SJCRH30 (cell line): ENCODE data around the gene MRPL40. TPM values are rescaled to one million over a fixed set of nuclear protein-coding genes. Genes with fewer than 3 reads are reported as not detected.
A peak's percentile ranks its signal among the peaks of the same experiment; 100 is the strongest.

Experiments used
- DNase-seq, 2 experiments: peaks; one replicate each; pipeline ENCODE4 v3.0.0-alpha.2; 2015 to 2020
- H3K27ac ChIP-seq: fragments of 250-450 bp; sonication (Bioruptor Pico); 2 replicates; pipeline ENCODE4 v1.5.1; 2020; ENCODE audit warnings: mild to moderate bottlenecking, moderate library complexity
- H3K27me3 ChIP-seq: fragments of 250-450 bp; sonication (Bioruptor Pico); 2 replicates; pipeline ENCODE4 v1.5.1; 2020; ENCODE audit warnings: mild to moderate bottlenecking, moderate library complexity
- H3K36me3 ChIP-seq: fragments of 250-450 bp; sonication (Bioruptor Pico); 2 replicates; pipeline ENCODE4 v1.5.1; 2020; ENCODE audit warnings: mild to moderate bottlenecking, moderate library complexity
- H3K4me1 ChIP-seq: fragments of 250-450 bp; sonication (Bioruptor Pico); 2 replicates; pipeline ENCODE4 v1.5.1; 2020; ENCODE audit warnings: mild to moderate bottlenecking, moderate library complexity
- H3K4me3 ChIP-seq: fragments of 250-450 bp; sonication (Bioruptor Pico); 2 replicates; pipeline ENCODE4 v1.5.1; 2020; ENCODE audit warnings: mild to moderate bottlenecking, moderate library complexity
- H3K9me3 ChIP-seq: fragments of 250-450 bp; sonication (Bioruptor Pico); replicated peaks from 2 replicates; pipeline ENCODE4 v1.5.1; 2020; ENCODE audit warnings: mild to moderate bottlenecking, moderate library complexity
- total RNA-seq: library from RNA; depleted of rRNA; stranded (reverse); fragments of >200 nt; shearing (Covaris generic); gene quantifications from 2 replicates; pipeline ENCODE4 v1.2.3, GENCODE V29; 2014; rRNA removed

MRPL40 gene
- total RNA-seq, result 51.5 and 55.7 TPM in 2 replicates

DNA sequence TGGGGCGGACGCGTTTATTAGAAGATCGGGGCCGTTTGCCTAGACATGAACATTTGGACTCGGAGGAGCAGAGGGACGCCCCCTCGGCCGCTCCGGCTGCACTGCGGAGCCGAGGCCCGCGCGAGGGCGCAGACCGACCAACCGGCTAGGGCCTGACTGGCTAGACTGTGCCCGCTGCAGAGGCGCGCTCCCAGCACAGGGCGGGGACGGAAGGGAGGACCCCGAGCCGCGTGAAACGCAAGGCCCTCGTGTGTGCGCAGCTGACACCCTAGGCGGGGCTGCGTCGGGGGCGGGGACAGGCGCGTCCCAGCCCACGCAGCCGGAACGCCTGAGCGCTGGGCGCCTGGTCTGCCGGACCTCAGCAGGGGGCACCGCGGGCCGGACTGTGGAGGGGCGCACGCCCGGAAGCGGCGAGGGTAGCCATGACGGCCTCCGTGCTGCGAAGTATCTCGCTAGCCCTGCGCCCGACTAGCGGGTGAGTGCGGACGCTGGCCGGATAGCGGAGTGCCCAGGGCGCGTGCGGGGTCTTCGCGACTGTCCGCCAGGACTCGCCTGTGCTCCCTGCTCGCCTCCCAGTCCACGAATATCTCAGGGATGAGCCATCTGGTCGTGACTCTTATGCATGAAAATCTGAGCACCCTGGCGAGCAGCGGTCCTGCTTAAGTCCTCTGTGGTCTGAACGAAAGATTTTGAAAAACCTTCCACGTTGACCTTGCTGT lies at the start of gene MRPL40:
Gene MRPL40, plus strand, starts transcription at position 413 of the 719 bp plus-strand sequence. Its CDS starts 10 bp downstream, at position 423.
- DNase-seq, result peak; percentile 95 to 96
- Histone ChIP-seq H3K4me1 (peaks cover 6% of the 10 kb centered on the region; the same call in 1 of the 2 replicates), H3K4me3 (peak within 1 kb of the TSS; percentile 83), H3K9me3 (no peaks in the 10 kb centered on the region), H3K36me3 (peaks cover 5% of the 10 kb centered on the region), H3K27me3 (no peaks in the 10 kb centered on the region), H3K27ac (peak within 1 kb of the TSS; percentile 93)

DNA sequence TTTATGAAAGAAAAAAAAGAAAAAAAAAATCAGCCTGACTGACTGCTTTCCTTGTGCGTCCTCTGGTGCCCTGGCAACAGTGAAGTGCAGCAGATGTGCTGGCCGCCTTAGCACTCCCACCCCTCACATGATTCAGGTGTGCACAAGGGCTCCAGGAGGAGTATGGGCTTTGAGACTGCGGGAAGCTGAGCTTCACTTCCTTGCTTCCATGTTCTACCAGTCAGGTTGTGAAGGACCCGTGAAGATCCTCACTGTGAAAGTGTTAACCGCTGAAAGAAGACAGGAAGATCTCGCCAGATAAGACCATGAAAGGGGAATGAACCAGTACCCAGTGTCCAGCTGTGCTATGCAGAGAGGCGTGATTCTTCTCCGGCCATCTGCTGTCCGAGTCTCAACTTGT lies 49.1 kb upstream of the MRPL40 start:
- H3K36me3 ChIP-seq, result peaks cover 44% of the 10 kb centered on the region
- DNase-seq, result no peak
- no peak overlapping the region for H3K27ac ChIP-seq
- no peaks in the 10 kb centered on the region for H3K27me3 ChIP-seq
- no peaks in the 10 kb centered on the region for H3K4me1 ChIP-seq
- H3K4me3 ChIP-seq, result no peak overlapping the region
- H3K9me3 ChIP-seq, result no peaks in the 10 kb centered on the region

DNA sequence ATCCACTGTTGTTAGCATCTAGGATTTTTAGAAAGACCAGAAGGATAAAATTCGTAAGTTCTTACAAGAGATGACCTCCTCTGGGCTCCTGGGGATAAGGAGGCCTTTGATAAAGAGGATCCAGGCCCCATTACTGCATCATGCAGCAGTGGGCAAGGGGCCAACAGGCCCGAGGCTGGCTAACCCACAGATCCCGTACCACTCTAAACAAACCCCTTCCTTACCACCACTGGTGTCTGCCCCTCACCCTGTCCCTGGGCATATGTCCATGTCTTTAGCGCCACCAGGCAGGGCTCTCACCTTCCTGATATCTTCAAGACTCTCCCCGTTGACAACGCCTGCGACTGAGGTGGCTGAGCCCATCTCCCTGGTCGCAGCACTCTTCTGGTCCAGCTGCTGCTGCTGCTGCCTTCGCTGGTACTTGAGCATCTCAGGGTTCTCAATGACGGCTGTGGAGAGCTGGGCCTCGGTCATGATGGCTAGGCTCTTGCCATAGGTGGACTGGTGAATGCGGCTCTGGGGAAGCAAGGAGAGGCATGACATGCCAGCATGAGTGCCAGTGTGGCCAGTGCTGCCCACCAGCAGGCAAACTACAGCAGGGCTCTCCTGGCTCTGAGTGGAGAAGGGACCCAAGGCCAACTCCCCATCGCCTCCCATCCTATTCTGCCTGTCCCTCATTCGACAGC lies 47.0 kb upstream of the MRPL40 start:
- Histone ChIP-seq H3K9me3 (no peaks in the 10 kb centered on the region), H3K4me3 (no peak overlapping the region), H3K4me1 (no peaks in the 10 kb centered on the region), H3K36me3 (peaks cover 51% of the 10 kb centered on the region), H3K27me3 (no peaks in the 10 kb centered on the region), H3K27ac (no peak overlapping the region)
- no peak for DNase-seq

DNA sequence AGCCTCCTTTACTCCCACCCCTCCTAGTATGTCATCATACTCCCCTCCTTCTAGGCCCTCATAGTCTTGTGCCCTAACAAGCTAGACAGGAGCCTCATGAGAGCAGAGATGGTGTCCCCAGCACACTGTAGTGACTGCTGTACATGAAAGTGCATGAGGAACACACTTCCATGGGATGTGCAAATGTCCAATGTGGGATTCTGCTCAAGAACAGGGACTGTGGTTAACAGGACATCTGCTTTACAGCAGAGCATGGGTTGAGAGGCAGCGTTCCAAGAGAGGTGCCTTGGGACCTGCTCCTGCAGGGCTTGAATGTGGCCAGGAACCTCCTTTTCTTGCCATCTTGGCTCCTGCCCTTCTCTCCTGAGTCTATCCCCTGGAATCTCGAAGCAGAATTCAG lies 46.1 kb upstream of the MRPL40 start:
- no peaks in the 10 kb centered on the region for H3K27me3 ChIP-seq
- H3K4me1 ChIP-seq, result no peaks in the 10 kb centered on the region
- no peaks in the 10 kb centered on the region for H3K9me3 ChIP-seq
- H3K27ac ChIP-seq, result no peak overlapping the region
- peaks cover 53% of the 10 kb centered on the region for H3K36me3 ChIP-seq
- H3K4me3 ChIP-seq, result no peak overlapping the region
- no peak for DNase-seq

DNA sequence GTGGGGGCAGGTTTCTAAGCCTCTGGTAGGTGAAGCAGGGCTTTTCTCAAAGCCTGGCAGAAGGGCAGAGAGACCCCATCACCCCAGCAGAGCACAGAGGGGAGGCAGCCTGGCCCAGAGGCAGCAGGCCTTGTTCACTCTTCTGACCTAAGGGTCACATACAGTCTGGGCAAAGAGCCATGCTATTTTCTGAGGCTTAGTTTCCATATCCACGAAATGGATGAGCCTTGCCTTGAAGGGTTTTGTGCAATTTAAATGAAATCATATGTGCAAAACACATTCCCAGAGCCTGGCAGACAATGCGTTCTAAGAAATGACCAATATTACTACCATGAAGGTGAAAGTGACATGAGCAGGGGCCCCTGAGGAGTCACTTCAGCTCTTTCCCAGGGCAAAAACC lies 45.3 kb upstream of the MRPL40 start:
- Histone ChIP-seq H3K36me3 (peaks cover 53% of the 10 kb centered on the region), H3K27ac (no peak overlapping the region), H3K4me1 (no peaks in the 10 kb centered on the region), H3K9me3 (no peaks in the 10 kb centered on the region), H3K27me3 (no peaks in the 10 kb centered on the region), H3K4me3 (no peak overlapping the region)
- DNase-seq, result no peak

DNA sequence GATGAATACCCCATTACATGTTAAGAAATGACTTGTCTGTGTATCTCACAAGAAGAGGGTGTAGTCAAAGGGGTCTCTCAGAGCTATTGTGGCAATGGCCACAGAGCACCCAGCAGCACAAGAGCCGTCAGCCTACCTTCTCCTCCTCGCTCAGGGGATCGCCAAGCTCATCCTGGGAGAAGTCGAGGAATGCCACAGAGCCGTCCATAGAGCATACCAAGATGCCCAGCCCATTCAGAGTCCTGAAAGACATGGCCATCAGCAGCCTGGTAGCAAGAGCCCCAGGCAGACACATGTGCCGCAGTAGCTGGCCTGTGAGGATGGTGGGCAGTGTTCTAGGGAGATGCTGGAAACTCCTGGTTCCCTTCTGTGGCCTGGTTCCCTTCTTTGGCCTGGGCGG lies 44.8 kb upstream of the MRPL40 start:
- Histone ChIP-seq H3K27me3 (no peaks in the 10 kb centered on the region), H3K27ac (no peak overlapping the region), H3K36me3 (peaks cover 56% of the 10 kb centered on the region), H3K4me1 (no peaks in the 10 kb centered on the region), H3K9me3 (no peaks in the 10 kb centered on the region), H3K4me3 (no peak overlapping the region)
- DNase-seq, result no peak

DNA sequence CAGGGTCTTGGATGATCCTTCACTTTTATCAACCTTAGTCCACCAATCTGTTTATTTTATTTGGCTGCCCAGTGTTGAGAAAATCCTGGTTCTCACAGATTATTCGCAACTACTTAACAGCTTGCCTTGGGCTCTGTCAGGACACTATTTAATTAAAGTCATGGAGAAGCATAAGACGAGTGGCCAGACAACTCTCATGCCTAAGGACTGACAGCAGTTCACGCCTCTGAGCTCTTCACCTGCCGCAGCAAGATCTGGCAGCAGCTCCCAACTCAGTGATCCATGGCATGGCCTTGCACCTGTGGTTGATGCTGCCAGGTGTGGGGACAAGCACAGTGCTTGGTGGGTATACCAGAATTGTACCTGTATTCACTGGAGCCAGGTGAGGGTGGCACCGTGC lies 38.6 kb upstream of the MRPL40 start:
- no peak overlapping the region for H3K27ac ChIP-seq
- H3K27me3 ChIP-seq, result no peaks in the 10 kb centered on the region
- no peak overlapping the region for H3K4me3 ChIP-seq
- H3K9me3 ChIP-seq, result no peaks in the 10 kb centered on the region
- peaks cover 49% of the 10 kb centered on the region for H3K36me3 ChIP-seq
- H3K4me1 ChIP-seq, result no peaks in the 10 kb centered on the region
- no peak for DNase-seq

DNA sequence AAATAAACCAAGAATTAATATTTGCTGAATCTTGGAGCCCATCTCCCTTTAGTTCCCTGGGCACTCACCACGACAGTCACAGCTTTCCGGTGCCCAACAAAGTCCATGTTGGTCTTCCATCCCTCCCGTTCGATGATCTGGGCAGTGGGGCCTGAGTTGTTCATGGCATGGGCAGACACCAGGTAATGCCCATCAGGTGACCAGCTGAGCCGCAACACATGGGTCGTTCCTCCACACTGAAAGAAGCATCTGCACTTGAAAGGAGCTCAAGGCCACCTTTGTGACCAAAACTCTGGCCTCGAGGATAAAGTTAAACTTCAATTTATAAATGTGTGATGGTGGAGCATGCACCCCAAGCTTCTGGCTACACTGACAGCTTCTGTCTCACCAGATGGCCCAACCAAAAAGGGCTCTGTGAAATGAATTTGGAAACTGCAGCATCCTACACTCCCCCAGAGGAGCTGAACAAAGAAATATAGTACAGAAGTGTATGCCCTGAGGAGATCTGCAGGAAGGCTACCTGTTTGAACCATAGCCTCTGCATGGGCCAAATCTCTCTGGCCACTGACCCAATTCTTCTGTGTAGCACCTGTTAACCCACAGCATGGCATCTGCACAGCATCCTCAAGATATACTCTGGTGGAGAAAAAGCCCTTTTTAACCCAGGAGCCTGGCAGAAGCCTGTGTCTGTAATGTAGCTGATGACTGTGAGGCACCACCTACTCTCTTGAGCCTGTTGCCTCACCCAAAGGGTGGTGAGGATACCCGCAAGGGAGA lies 37.9 kb upstream of the MRPL40 start:
- H3K27ac ChIP-seq, result no peak overlapping the region
- H3K36me3 ChIP-seq, result peaks cover 44% of the 10 kb centered on the region
- H3K9me3 ChIP-seq, result no peaks in the 10 kb centered on the region

DNA sequence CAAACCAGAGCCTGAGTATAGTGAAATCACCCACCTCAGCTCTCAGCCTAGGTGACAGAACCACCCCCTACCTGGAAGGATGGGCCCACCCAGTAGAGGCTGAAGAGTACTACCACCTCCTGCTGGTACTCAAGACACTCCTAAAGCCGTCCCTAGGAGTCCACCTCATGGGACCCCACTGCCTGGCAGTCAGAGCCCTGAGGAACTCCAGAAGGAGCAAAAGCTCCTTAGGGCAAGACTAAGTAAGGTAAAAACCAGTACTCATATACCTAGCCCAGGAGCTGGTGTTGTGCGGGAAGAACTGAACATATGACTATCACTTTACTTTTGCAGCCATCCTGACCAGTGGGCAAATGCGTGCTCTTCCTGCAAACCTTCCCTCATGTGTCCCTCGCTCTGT lies 37.1 kb upstream of the MRPL40 start:
- H3K36me3 ChIP-seq, result peaks cover 42% of the 10 kb centered on the region
- no peaks in the 10 kb centered on the region for H3K27me3 ChIP-seq
- no peak overlapping the region for H3K4me3 ChIP-seq
- H3K4me1 ChIP-seq, result no peaks in the 10 kb centered on the region
- DNase-seq, result no peak
- no peaks in the 10 kb centered on the region for H3K9me3 ChIP-seq
- H3K27ac ChIP-seq, result no peak overlapping the region

More for the DNA sequence above, 37.9 kb upstream of the MRPL40 start:
- Histone ChIP-seq H3K4me1 (no peaks in the 10 kb centered on the region), H3K4me3 (no peak overlapping the region), H3K27me3 (no peaks in the 10 kb centered on the region)
- no peak for DNase-seq

DNA sequence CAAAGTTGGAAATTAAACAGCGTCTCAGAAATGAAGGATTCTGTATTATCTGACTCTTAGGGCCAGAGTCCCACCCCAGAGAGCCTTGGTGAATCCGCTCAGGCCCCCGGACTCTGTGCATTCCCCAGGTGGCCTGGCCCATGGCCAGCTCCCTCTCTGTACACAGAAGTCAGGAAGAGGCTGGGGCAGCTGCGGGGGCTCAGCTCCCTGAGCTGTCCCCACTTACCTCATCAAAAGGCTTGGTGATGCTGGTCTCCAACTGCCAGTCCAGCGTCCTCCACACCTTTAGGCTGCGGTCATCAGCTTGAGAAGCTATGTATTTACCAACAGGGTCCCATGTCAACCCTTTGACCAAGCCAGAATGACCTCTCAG lies 35.8 kb upstream of the MRPL40 start:
- H3K36me3 ChIP-seq, result peaks cover 39% of the 10 kb centered on the region
- H3K9me3 ChIP-seq, result no peaks in the 10 kb centered on the region
- no peak overlapping the region for H3K27ac ChIP-seq
- no peaks in the 10 kb centered on the region for H3K4me1 ChIP-seq
- no peak for DNase-seq
- no peak overlapping the region for H3K4me3 ChIP-seq
- H3K27me3 ChIP-seq, result no peaks in the 10 kb centered on the region

DNA sequence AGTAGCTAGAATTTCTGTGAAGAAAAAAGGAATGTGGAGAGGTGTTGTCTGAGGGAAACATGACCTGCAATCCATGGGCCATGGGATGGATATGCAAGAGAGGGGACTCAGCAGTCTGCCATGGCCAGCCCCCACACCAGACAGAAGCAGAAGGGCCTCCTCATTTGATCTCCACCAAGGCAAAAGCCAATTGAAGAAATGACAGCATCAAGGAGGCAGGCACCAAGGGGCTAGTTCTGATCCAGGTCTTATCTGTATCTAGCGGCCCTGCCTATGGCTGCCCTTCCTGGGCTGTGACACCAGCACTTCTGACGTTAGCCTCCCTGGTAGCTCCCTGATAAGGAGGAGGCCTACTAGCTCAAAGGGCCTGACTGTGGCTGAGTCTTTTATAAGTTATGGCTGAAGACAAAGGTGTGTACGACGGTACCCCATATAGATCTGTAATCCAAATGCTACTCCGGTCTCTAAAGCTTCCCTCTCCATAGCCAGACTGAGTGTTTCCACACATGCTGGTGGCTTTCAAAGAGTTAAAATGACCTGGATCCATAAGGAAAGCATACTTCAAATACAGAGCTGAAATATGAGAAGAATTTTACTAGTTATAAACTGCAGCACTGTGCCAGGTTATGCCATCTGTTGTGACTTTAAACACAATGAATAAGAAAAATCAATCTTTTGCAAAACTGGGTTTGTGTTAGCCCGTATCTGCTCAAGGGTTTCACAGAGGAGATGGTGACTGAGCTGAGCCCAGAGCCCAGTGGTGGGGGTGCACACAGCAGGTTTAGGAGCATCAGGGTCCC lies 35.2 kb upstream of the MRPL40 start:
- Histone ChIP-seq H3K27me3 (no peaks in the 10 kb centered on the region), H3K27ac (no peak overlapping the region), H3K9me3 (no peaks in the 10 kb centered on the region), H3K4me3 (no peak overlapping the region), H3K36me3 (peaks cover 35% of the 10 kb centered on the region), H3K4me1 (no peaks in the 10 kb centered on the region)
- DNase-seq, result no peak

DNA sequence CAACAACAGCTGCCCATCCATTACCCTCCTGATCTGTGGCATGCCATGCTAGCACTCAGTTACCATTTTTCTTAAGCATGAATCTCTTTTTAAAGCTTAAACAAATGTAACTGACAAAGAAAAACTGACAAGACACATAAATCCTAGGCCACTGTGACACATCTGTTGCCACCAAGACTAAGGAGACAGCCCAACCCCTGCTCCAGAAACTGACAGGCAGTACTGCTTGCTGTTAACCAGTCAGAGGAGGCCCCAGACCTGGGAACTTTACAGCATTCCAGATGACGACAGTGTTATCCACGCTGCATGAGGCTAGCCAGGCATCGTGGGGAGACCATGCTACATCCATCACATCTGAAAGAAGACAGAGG lies 34.6 kb upstream of the MRPL40 start:
- Histone ChIP-seq H3K27ac (no peak overlapping the region), H3K4me1 (no peaks in the 10 kb centered on the region), H3K9me3 (no peaks in the 10 kb centered on the region), H3K4me3 (no peak overlapping the region), H3K36me3 (peaks cover 34% of the 10 kb centered on the region), H3K27me3 (no peaks in the 10 kb centered on the region)
- no peak for DNase-seq

DNA sequence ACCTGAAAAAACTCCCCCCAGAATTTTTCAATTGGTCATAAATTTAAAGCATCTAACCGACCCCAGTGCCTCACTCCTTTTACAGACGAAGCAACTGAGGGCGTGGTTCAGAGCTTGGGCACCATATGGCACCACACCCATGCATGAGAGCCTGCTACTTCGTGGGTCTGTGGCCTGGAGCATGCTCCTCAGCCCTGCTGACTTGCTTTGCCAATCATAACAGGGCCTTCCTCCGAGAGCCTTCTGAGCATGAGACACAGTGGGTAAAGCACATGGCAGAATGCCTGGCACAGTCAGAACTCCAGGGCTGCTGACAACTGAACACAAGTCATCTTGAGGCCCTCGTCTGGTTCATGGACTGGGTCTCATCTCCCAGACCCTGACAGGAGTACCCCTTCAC lies 34.1 kb upstream of the MRPL40 start:
- peaks cover 34% of the 10 kb centered on the region for H3K36me3 ChIP-seq
- H3K27ac ChIP-seq, result no peak overlapping the region
- H3K27me3 ChIP-seq, result no peaks in the 10 kb centered on the region
- H3K4me1 ChIP-seq, result no peaks in the 10 kb centered on the region
- H3K9me3 ChIP-seq, result no peaks in the 10 kb centered on the region
- no peak for DNase-seq
- no peak overlapping the region for H3K4me3 ChIP-seq

DNA sequence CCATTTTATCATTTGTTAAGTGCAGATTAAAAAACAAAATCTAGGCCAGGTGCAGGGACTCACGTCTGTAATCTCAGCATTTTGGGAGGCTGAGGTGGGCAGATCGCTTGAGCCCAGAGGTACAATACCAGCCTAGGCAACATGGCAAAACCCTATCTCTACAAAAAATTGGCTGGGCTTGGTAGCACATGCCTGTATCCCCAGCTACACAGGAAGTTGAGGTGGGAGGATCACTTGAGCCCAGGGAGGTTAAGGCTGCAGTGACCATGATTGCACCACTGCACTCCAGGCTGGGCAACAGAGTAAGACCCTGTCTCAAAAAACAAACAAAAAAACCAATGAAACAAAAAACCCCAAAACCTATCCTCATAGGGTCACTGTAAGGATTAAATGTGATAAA lies 33.7 kb upstream of the MRPL40 start:
- H3K9me3 ChIP-seq, result no peaks in the 10 kb centered on the region
- H3K36me3 ChIP-seq, result peaks cover 30% of the 10 kb centered on the region
- H3K4me1 ChIP-seq, result no peaks in the 10 kb centered on the region
- no peak for DNase-seq
- no peak overlapping the region for H3K4me3 ChIP-seq
- H3K27me3 ChIP-seq, result no peaks in the 10 kb centered on the region
- H3K27ac ChIP-seq, result no peak overlapping the region
